GM23248 (cell line): Measurements from ENCODE around the gene KASH5. TPM values are rescaled to one million over a fixed set of nuclear protein-coding genes. Genes with fewer than 3 reads are reported as not detected.
A peak's percentile ranks its signal among the peaks of the same experiment; 100 is the strongest.
"Not testable (repeated sequence)": the region's sequence is repeated elsewhere in the genome, so short reads cannot be mapped to it uniquely, and the experiment has no call there.

Source experiments
- DNase-seq: peaks from one replicate; pipeline ENCODE4 v3.0.0-alpha.2; 2015
- H2AFZ ChIP-seq: fragments of 200-600 bp; sonication (generic); 2 replicates; pipeline ENCODE4 v1.6.1; 2016; ENCODE audit warnings: antibody characterized with exemption
- H3F3A ChIP-seq: fragments of 200-600 bp; sonication (generic); 2 replicates; pipeline ENCODE4 v1.6.1; 2016; ENCODE audit warnings: mild to moderate bottlenecking, antibody characterized with exemption, mixed run types; ENCODE audit not compliant: insufficient read depth
- H3K27ac ChIP-seq: fragments of 200-600 bp; sonication (generic); 2 replicates; pipeline ENCODE4 v1.5.1; 2016; ENCODE audit warnings: mild to moderate bottlenecking
- H3K27me3 ChIP-seq: fragments of 200-600 bp; sonication (generic); replicated peaks from 2 replicates; pipeline ENCODE4 v1.6.1; 2016; ENCODE audit warnings: mild to moderate bottlenecking; ENCODE audit not compliant: insufficient read depth
- H3K36me3 ChIP-seq: fragments of 200-600 bp; sonication (generic); 2 replicates; pipeline ENCODE4 v1.6.1; 2016; ENCODE audit warnings: low read depth, mild to moderate bottlenecking
- H3K4me1 ChIP-seq: fragments of 200-600 bp; sonication (generic); 2 replicates; pipeline ENCODE4 v1.6.1; 2016; ENCODE audit warnings: mild to moderate bottlenecking; ENCODE audit not compliant: insufficient read depth
- H3K4me2 ChIP-seq: fragments of 200-600 bp; sonication (generic); one replicate; pipeline ENCODE4 v1.6.1; 2016; ENCODE audit warnings: mild to moderate bottlenecking; ENCODE audit not compliant: unreplicated experiment
- H3K4me3 ChIP-seq: fragments of 200-600 bp; sonication (generic); 2 replicates; pipeline ENCODE4 v1.5.1; 2016; ENCODE audit warnings: mild to moderate bottlenecking
- H3K79me2 ChIP-seq: fragments of 200-600 bp; sonication (generic); 2 replicates; pipeline ENCODE4 v1.6.1; 2016; ENCODE audit warnings: mild to moderate bottlenecking; ENCODE audit not compliant: insufficient read depth
- H3K9ac ChIP-seq: fragments of 200-600 bp; sonication (generic); 2 replicates; pipeline ENCODE4 v1.6.1; 2016; ENCODE audit warnings: mild to moderate bottlenecking
- H3K9me2 ChIP-seq: fragments of 200-600 bp; sonication (generic); 2 replicates; pipeline ENCODE4 v1.6.1; 2016; ENCODE audit warnings: mixed run types, mild to moderate bottlenecking, moderate library complexity; ENCODE audit not compliant: insufficient read depth
- H3K9me3 ChIP-seq: fragments of 200-600 bp; sonication (generic); one replicate; pipeline ENCODE4 v1.6.1; 2017; ENCODE audit warnings: low read depth
- H4K20me1 ChIP-seq: fragments of 200-600 bp; sonication (generic); 2 replicates; pipeline ENCODE4 v1.6.0; 2016; ENCODE audit not compliant: insufficient read depth
- EZH2 ChIP-seq: fragments of 200-600 bp; sonication (generic); IDR thresholded peaks from 2 replicates; pipeline ENCODE4 v1.6.1; 2018; ENCODE audit warnings: antibody characterized with exemption, mild to moderate bottlenecking; ENCODE audit not compliant: insufficient read depth, poor library complexity, severe bottlenecking
- EZH2phosphoT487 ChIP-seq: fragments of 200-600 bp; sonication (generic); IDR thresholded peaks from 2 replicates; pipeline ENCODE4 v1.6.1; 2018; ENCODE audit warnings: antibody characterized with exemption, moderate library complexity, mild to moderate bottlenecking, low read depth; ENCODE audit not compliant: insufficient read depth
- WGBS, 2 experiments: methylation state at CpG; one replicate each; pipeline ENCODE4 v1.1.6; 2015 to 2017; ENCODE audit warnings: low lambda C conversion rate in 2 of 2, low coverage in 1 of 2; ENCODE audit errors: missing lambda C conversion rate in 2 of 2; 5-methylcytosine and 5-hydroxymethylcytosine counted together
- in situ Hi-C: fragments of 300-500 bp; cut with MboI; formaldehyde crosslinking; loops from 2 replicates; pipeline ENCODE4 v1.15.0; 2020
- polyA plus RNA-seq: library from polyadenylated mRNA; unstranded; fragments of >200 nt; fragmentation: Nextera tagmentation; extraction: Ambion mirVana; gene quantifications from 2 replicates; pipeline ENCODE4 v1.2.1, GENCODE V29; 2016
- total RNA-seq: library from RNA; depleted of rRNA; stranded (reverse); fragments of >200 nt; shearing (Covaris generic); gene quantifications from 2 replicates; pipeline ENCODE4 v1.2.3, GENCODE V29; 2014

KASH5 gene
- total and polyA plus RNA-seq, 2 experiments from 2014 or later, result not detected

DNA sequence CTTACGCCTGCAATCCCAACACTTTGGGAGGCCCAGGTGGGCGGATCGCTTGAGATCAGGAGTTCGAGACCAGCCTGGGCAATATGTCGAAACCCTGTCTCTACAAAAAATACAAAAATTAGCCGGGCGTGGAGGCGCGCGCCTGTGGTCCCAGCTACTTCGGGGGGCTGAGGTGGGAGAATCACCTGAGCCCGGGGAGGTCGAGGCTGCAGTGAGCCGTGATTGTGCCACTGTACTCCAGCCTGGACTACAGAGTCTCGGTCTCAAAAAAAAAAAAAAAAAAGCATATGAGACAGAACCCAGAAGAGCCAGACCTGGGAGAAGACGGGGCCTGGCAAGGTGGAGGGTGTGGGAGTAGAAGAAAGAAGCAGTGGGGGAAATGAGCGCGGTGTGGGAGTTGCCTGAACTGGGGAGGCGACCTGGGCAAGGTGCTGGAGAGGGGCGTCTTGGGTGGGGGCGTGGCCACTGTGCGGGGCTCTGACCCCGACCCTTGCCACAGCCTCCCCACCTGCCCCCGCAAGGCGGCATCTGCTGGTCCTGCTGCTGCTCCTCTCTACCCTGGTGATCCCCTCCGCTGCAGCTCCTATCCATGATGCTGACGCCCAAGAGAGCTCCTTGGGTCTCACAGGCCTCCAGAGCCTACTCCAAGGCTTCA, 23.8 kb upstream of the KASH5 start:
- H3K27ac ChIP-seq, result peak overlapping the region; percentile 15; the same call in 1 of the 2 replicates
- H3K4me3 ChIP-seq, result peak overlapping the region; percentile 58
- 0 out of 2 replicates have a peak, but pooled peaks cover 4% of the 10 kb centered on the region for H3K4me1 ChIP-seq
- no peak for DNase-seq
- no peaks in the 10 kb centered on the region for H3K79me2 ChIP-seq
- H3K27me3 ChIP-seq, result no peaks in the 10 kb centered on the region
- peak overlapping the region; percentile 78 for H2AFZ ChIP-seq
- H3K4me2 ChIP-seq, result peak overlapping the region; percentile 58
- no peaks in the 10 kb centered on the region for H3K9me3 ChIP-seq
- no peaks in the 10 kb centered on the region for H3K36me3 ChIP-seq
- H3K9me2 ChIP-seq, result no peaks in the 10 kb centered on the region
- H3K9ac ChIP-seq, result no peak overlapping the region
- H3F3A ChIP-seq, result 0 out of 2 replicates have a peak, but pooled peaks cover 2% of the 10 kb centered on the region
- in situ Hi-C loops, result no loop called here
- WGBS, 2 experiments, result 80 to 81% methylated on average over 17 to 25 of the region's 27 CpGs
- H4K20me1 ChIP-seq, result no peaks in the 10 kb centered on the region
- TF ChIP-seq EZH2phosphoT487 (no peak), EZH2 (no peak)

DNA sequence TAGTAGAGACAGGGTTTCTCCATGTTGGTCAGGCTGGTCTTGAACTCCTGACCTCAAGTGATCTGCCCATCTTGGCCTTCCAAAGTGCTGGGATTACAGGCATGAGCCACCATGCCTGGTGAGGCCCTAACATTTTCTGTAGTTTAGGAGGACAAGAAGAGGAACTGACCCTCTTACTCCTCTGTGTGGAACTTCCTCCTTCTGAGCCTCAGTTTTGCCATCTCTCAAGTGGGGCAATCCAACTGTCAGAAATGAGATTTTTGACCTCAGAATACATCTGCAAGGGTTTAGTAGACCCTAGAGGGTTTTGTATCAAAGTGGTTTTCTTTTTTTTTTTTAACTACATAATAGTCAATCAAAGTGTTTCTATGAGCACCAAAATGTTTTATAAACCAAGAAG, 21.9 kb upstream of the KASH5 start:
- no peak for DNase-seq
- Histone ChIP-seq H3K4me2 (no peak overlapping the region), H3K79me2 (no peaks in the 10 kb centered on the region), H3K4me1 (0 out of 2 replicates have a peak, but pooled peaks cover 4% of the 10 kb centered on the region), H3K9ac (no peak overlapping the region), H3K4me3 (no peak overlapping the region), H3F3A (0 out of 2 replicates have a peak, but pooled peaks cover 2% of the 10 kb centered on the region), H3K9me3 (no peaks in the 10 kb centered on the region), H3K27ac (no peak overlapping the region), H4K20me1 (no peaks in the 10 kb centered on the region), H3K27me3 (no peaks in the 10 kb centered on the region), H3K36me3 (no peaks in the 10 kb centered on the region), H2AFZ (no peak overlapping the region), H3K9me2 (no peaks in the 10 kb centered on the region)
- in situ Hi-C loops, result no loop called here
- TF ChIP-seq EZH2phosphoT487 (no peak), EZH2 (no peak)

DNA sequence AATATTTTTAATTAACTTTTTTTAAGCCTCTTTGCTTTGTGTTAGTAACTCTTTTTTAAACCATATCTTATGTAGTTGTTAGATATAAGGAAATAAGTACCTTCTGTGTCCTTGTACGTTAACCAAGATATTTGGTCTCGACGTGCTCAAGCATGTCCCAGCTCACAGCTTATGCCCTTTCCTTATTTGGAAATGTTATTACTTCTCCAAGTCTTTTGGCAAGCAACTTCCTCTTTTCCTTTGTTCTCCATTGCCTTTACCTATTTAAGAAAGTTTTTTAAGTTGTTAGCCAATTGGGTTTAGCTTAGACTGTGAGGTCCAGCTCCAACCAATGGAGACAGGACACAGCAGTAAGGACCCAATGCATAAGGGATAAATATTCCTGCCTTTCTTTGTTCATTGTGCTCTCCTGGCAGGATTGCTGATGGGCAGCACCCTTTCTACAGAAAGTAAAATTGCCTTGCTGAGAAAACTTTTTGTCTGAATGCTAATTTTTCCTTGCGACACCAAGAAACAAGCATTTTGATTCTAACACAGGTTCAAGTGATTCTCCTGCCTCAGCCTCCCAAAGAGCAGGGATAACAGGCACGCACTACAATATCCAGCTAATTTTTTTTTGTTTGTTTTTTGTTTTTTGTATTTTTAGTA, 19.2 kb upstream of the KASH5 start:
- Histone ChIP-seq H3K4me2 (no peak overlapping the region), H3K9me3 (no peaks in the 10 kb centered on the region), H3F3A (no peaks in the 10 kb centered on the region), H3K27me3 (no peaks in the 10 kb centered on the region; the same call in none of the 2 replicates), H4K20me1 (no peaks in the 10 kb centered on the region), H3K9me2 (no peaks in the 10 kb centered on the region), H2AFZ (no peak overlapping the region), H3K27ac (no peak overlapping the region), H3K9ac (no peak overlapping the region), H3K36me3 (no peaks in the 10 kb centered on the region), H3K4me1 (no peaks in the 10 kb centered on the region), H3K79me2 (no peaks in the 10 kb centered on the region), H3K4me3 (no peak overlapping the region)
- DNase-seq, result no peak
- in situ Hi-C loops, result no loop called here
- 70 to 73% methylated on average over 5 of the region's 5 CpGs for WGBS, 2 experiments
- TF ChIP-seq EZH2phosphoT487 (no peak), EZH2 (no peak)

DNA sequence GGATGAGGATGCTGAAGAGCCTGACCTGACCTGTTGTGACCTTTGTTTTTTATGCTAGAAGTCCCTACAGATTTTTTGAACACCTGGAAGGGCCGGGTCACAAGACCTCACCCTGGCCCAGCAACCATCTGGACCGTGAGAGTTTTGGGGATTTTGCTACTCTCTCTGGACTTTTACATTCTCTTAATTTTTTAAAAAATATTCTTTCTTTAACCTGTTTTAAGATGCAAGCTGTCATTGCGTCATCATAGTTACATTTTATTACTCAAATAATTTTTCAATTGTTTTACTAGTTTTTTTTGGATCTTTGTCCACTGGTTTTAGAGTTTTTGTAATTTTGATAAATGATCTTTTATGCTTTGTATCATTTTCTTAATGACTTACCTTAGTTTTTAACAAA, 16.9 kb upstream of the KASH5 start:
- Histone ChIP-seq H3K9me2 (no peaks in the 10 kb centered on the region), H3K4me1 (no peaks in the 10 kb centered on the region), H3K9me3 (no peaks in the 10 kb centered on the region), H3K27me3 (no peaks in the 10 kb centered on the region; the same call in none of the 2 replicates), H3K9ac (no peak overlapping the region), H2AFZ (no peak overlapping the region), H4K20me1 (no peaks in the 10 kb centered on the region), H3F3A (no peaks in the 10 kb centered on the region), H3K4me3 (no peak overlapping the region), H3K79me2 (no peaks in the 10 kb centered on the region), H3K27ac (no peak overlapping the region), H3K4me2 (no peak overlapping the region), H3K36me3 (no peaks in the 10 kb centered on the region)
- DNase-seq, result no peak
- WGBS, 2 experiments, result 50 to 56% methylated on average over 3 of the region's 3 CpGs
- TF ChIP-seq EZH2, result no peak
- no peak for TF ChIP-seq EZH2phosphoT487
- in situ Hi-C loops, result no loop called here

DNA sequence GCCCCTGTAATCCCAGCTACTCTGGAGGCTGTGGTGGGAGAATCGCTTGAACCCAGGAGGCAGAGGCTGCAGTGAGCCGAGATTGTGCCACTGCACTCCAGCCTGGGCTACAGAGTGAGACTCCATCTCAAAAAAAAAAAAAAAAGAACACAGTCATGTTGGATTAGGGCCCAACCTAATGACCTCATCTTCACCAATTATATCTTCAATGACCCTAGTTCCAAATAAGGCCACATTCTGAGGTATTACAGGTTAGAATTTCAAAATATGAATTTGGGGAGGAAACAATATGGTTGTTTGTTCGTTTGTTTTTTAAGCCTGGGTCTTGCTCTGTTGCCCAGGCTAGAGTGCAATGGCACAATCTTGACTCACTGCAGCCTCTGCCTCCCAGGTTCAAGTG, 14.9 kb upstream of the KASH5 start:
- H3K9me2 ChIP-seq, H3K79me2 ChIP-seq, H3K4me2 ChIP-seq, DNase-seq, H3K27me3 ChIP-seq, H3K27ac ChIP-seq, H3F3A ChIP-seq, H3K4me1 ChIP-seq, H3K36me3 ChIP-seq, in situ Hi-C loops, H3K9me3 ChIP-seq, H3K9ac ChIP-seq, H3K4me3 ChIP-seq, H4K20me1 ChIP-seq, H2AFZ ChIP-seq: not testable (repeated sequence)
- 31 to 39% methylated on average over 3 of the region's 3 CpGs for WGBS, 2 experiments
